IMR-90 (cell line): ENCODE measurements around the gene SELENOS. TPM values are rescaled to one million over a fixed set of nuclear protein-coding genes. Genes with fewer than 3 reads are reported as not detected.

Experiments
- ATAC-seq: fragments of 200-7000 bp; cut with Tn5 transposase; 2 replicates; pipeline ENCODE4 v1.9.1; 2020; ENCODE audit warnings: low read depth, mild to moderate bottlenecking, moderate library complexity
- BruUV-seq: library from RNA; stranded (reverse); fragments of 400-500 nt; replicated peaks from 2 replicates; lab custom pipeline; 2021; lab: Mats Ljungman, UMichigan
- CTCF ChIA-PET: fragments of 300-600 bp; formaldehyde crosslinking; extraction: SDS; loops from one replicate; lab custom pipeline; 2021; ENCODE audit warnings: antibody characterized with exemption; lab: Yijun Ruan, JAX
- POLR2A ChIA-PET: fragments of 300-600 bp; sonication (Branson Sonifier 250); formaldehyde crosslinking; loops from one replicate; lab custom pipeline; 2022; ENCODE audit warnings: antibody characterized with exemption; ENCODE audit not compliant: unreplicated experiment; lab: Charles Lee
- DNase-seq: peaks from one replicate; pipeline ENCODE4 v3.0.0; 2013
- H2AFZ ChIP-seq: replicated peaks from 2 replicates; pipeline ENCODE3; 2013; ENCODE audit warnings: low read length, mild to moderate bottlenecking; ENCODE audit not compliant: poor library complexity
- H2AK5ac ChIP-seq: 2 replicates; pipeline ENCODE4 v1.6.1; 2013; ENCODE audit warnings: low read depth, low read length, inconsistent platforms
- H2AK9ac ChIP-seq: replicated peaks from 2 replicates; pipeline ENCODE3; 2013; ENCODE audit warnings: mild to moderate bottlenecking, low read depth, low read length, moderate library complexity; ENCODE audit not compliant: poor library complexity
- H2BK120ac ChIP-seq: 2 replicates; pipeline ENCODE4 v1.6.1; 2013; ENCODE audit warnings: low read depth, low read length, inconsistent platforms
- H2BK15ac ChIP-seq: 3 replicates; pipeline ENCODE4 v1.6.1; 2013; ENCODE audit warnings: low read depth, low read length, inconsistent platforms
- H2BK20ac ChIP-seq: 2 replicates; pipeline ENCODE4 v1.6.1; 2013; ENCODE audit warnings: low read depth, mild to moderate bottlenecking, inconsistent platforms, low read length, moderate library complexity
- H2BK5ac ChIP-seq: 2 replicates; pipeline ENCODE4 v1.6.1; 2013; ENCODE audit warnings: mild to moderate bottlenecking, low read depth, low read length, inconsistent platforms; ENCODE audit not compliant: poor library complexity, severe bottlenecking
- H3K14ac ChIP-seq: replicated peaks from 2 replicates; pipeline ENCODE4 v1.6.1; 2013; ENCODE audit warnings: low read depth, low read length, inconsistent platforms
- H3K18ac ChIP-seq: 2 replicates; pipeline ENCODE4 v1.6.1; 2013; ENCODE audit warnings: low read depth, low read length, control low read depth
- H3K23ac ChIP-seq: 2 replicates; pipeline ENCODE4 v1.6.1; 2013; ENCODE audit warnings: low read depth, low read length, inconsistent platforms
- H3K27ac ChIP-seq: 2 replicates; pipeline ENCODE4 v1.5.1; 2013; ENCODE audit warnings: mild to moderate bottlenecking, control low read depth, low read length; ENCODE audit not compliant: insufficient read depth
- H3K27me3 ChIP-seq: 2 replicates; pipeline ENCODE4 v1.6.1; 2013; ENCODE audit warnings: low read length; ENCODE audit not compliant: control insufficient read depth, insufficient read depth
- H3K36me3 ChIP-seq: 2 replicates; pipeline ENCODE4 v1.6.1; 2013; ENCODE audit warnings: low read length, mixed read lengths; ENCODE audit not compliant: control insufficient read depth, insufficient read depth
- H3K4ac ChIP-seq: 2 replicates; pipeline ENCODE4 v1.6.1; 2013; ENCODE audit warnings: low read depth, low read length, inconsistent platforms
- H3K4me1 ChIP-seq: 2 replicates; pipeline ENCODE4 v1.6.1; 2013; ENCODE audit warnings: low read length, mixed read lengths; ENCODE audit not compliant: control insufficient read depth, insufficient read depth
- H3K4me2 ChIP-seq: 2 replicates; pipeline ENCODE4 v1.6.1; 2013; ENCODE audit warnings: low read depth, mild to moderate bottlenecking, control low read depth, low read length, moderate library complexity
- H3K4me3 ChIP-seq: 2 replicates; pipeline ENCODE4 v1.5.1; 2013; ENCODE audit warnings: low read depth, mild to moderate bottlenecking, control low read depth, low read length, moderate library complexity; ENCODE audit not compliant: insufficient read depth
- H3K56ac ChIP-seq: 2 replicates; pipeline ENCODE4 v1.6.1; 2013; ENCODE audit warnings: low read length, inconsistent platforms; ENCODE audit not compliant: insufficient read depth; ENCODE audit errors: extremely low read depth
- H3K79me1 ChIP-seq, 2 experiments: 2 replicates each; pipeline ENCODE4 v1.6.1; 2013; ENCODE audit warnings: low read length in 2 of 2, inconsistent platforms in 1 of 2, low read depth in 1 of 2
- H3K9ac ChIP-seq: 2 replicates; pipeline ENCODE4 v1.6.1; 2013; ENCODE audit warnings: low read depth, low read length, control low read depth
- H3K9me1 ChIP-seq: 2 replicates; pipeline ENCODE4 v1.6.1; 2013; ENCODE audit warnings: low read length, inconsistent platforms; ENCODE audit not compliant: insufficient read depth
- H3K9me3 ChIP-seq: 2 replicates; pipeline ENCODE4 v1.6.1; 2013; ENCODE audit warnings: low read length; ENCODE audit not compliant: control insufficient read depth, insufficient read depth
- H4K20me1 ChIP-seq: 2 replicates; pipeline ENCODE4 v1.6.1; 2013; ENCODE audit warnings: low read length, inconsistent platforms; ENCODE audit not compliant: insufficient read depth
- H4K5ac ChIP-seq: 2 replicates; pipeline ENCODE4 v1.6.1; 2013; ENCODE audit warnings: mild to moderate bottlenecking, low read depth, low read length, control low read depth
- H4K8ac ChIP-seq, 2 experiments: 2 replicates each; pipeline ENCODE4 v1.6.1; 2013; ENCODE audit warnings: low read depth in 2 of 2, low read length in 2 of 2, control low read depth in 1 of 2, inconsistent platforms in 1 of 2
- H4K91ac ChIP-seq: 2 replicates; pipeline ENCODE4 v1.6.1; 2013; ENCODE audit warnings: low read depth, low read length, inconsistent platforms; ENCODE audit not compliant: insufficient read depth
- MAZ ChIP-seq: IDR thresholded peaks from 2 replicates; pipeline ENCODE4 v1.6.1; 2012; ENCODE audit warnings: low read depth, mild to moderate bottlenecking, low read length, improper control_type of control experiment, moderate library complexity, borderline replicate concordance
- POLR2A ChIP-seq: IDR thresholded peaks from 2 replicates; pipeline ENCODE4 v1.6.1; 2012; ENCODE audit warnings: mild to moderate bottlenecking, low read depth, low read length
- RCOR1 ChIP-seq: IDR thresholded peaks from 2 replicates; pipeline ENCODE4 v1.6.1; 2012; ENCODE audit warnings: mild to moderate bottlenecking, low read length, improper control_type of control experiment; ENCODE audit not compliant: insufficient replicate concordance
- WGBS, 2 experiments: methylation state at CpG; one replicate each; pipeline versions ENCODE4 v1.1.5 to v1.1.7; 2013; ENCODE audit warnings: missing lambda C conversion rate in 2 of 2; ENCODE audit not compliant: insufficient read length in 1 of 2; ENCODE audit errors: extremely low coverage in 2 of 2; 5-methylcytosine and 5-hydroxymethylcytosine counted together
- dilution Hi-C: fragments of 300-500 bp; cut with HindIII; formaldehyde crosslinking; loops from one replicate; pipeline ENCODE4 v1.14.3; 2018; ENCODE audit warnings: low sequenced_read_pairs; ENCODE audit not compliant: unreplicated experiment
- in situ Hi-C: fragments of 300-500 bp; cut with MboI; formaldehyde crosslinking; loops from 3 replicates; pipeline ENCODE4 v1.14.3; 2019; ENCODE audit warnings: low sequenced_read_pairs, inconsistent platforms, mixed read lengths
- intact Hi-C: fragments of 100-400 bp; cut with micrococcal nuclease; formaldehyde crosslinking; loops from 2 replicates; pipeline ENCODE4 v1.10.0; 2022
- polyA plus RNA-seq, 3 experiments: library from polyadenylated mRNA; depleted of rRNA; stranded (reverse); fragments of >200 nt; gene quantifications; 2 replicates each; pipeline ENCODE4 v1.2.3, GENCODE V29; 2012; ENCODE audit warnings: low replicate concordance in 1 of 3
- total RNA-seq: library from RNA; depleted of rRNA; stranded (reverse); fragments of >200 nt; gene quantifications from 2 replicates; pipeline ENCODE4 v1.2.3, GENCODE V29; 2012

SELENOS gene
- total and polyA plus RNA-seq, 2 of the 4 experiments (the other 2 are of a cell fraction) = 39.8 to 77.1 TPM

DNA sequence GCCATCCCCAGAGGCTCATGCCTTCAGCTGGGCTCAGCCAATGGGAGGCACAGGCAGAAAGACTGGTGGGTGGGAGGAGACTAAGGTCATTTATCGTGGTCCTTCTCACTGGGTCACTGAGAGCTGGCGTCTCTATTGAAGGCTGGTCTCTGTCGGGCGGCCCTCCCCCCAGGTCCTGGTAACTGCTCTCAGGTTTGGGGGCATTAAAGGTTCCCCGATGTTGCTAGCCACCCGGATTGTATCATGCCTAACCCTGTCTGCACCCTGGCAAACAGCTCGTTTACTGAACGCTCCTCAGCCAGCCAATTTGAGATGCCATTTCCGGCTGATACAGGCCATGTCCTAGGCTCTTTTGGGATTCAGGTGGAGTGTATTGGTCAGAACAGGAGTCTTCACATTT lies 10.5 kb downstream of the SELENOS start:
- intact Hi-C loops = no loop called here
- Histone ChIP-seq H3K4me2 (no peak overlapping the region), H3K4me1 (peaks cover 10% of the 10 kb centered on the region), H3K4ac (no peak overlapping the region), H2BK5ac (peak overlapping the region; percentile 3), H2AK5ac (peak overlapping the region; percentile 45; the same call in 1 of the 2 replicates), H3K27me3 (no peaks in the 10 kb centered on the region), H3K27ac (peak overlapping the region; percentile 6; the same call in 1 of the 2 replicates), H4K8ac (peak overlapping the region in 1 of 2 experiments; percentile 55; a peak in 1 of 4 replicates), H3K9me1 (peaks cover 23% of the 10 kb centered on the region), H3K79me1 (peaks cover 1 to 11% of the 10 kb centered on the region in 2 experiments; a peak in 1 of 4 replicates), H4K20me1 (peaks cover 9% of the 10 kb centered on the region; the same call in 1 of the 2 replicates), H3K9me3 (no peaks in the 10 kb centered on the region), H3K4me3 (no peak overlapping the region), H4K91ac (no peak overlapping the region), H3K23ac (peak overlapping the region; percentile 46; the same call in 1 of the 2 replicates), H2AFZ (peak overlapping the region; percentile 38), H3K18ac (no peak overlapping the region), H3K36me3 (peaks cover 26% of the 10 kb centered on the region), H2BK120ac (no peak overlapping the region), H2BK15ac (peak overlapping the region; percentile 20; the same call in 1 of the 3 replicates), H4K5ac (peak overlapping the region; percentile 12; the same call in 1 of the 2 replicates), H3K14ac (no peak overlapping the region), H2BK20ac (no peak overlapping the region), H3K56ac (no peak overlapping the region), H2AK9ac (no peak overlapping the region), H3K9ac (no peak overlapping the region)
- DNase-seq (no peak), ATAC-seq (no peak)
- 81% methylated on average over 6 of the region's 9 CpGs; no CpG with 5 or more reads in 1 of the 2 experiments for WGBS, 2 experiments
- CTCF ChIA-PET = interaction anchor here (0.6 to 1.7 kb wide), 3 partner anchors 10 to 257 kb away, joined by 3 to 7 read pairs (median 4); no protein-coding TSS in a partner anchor
- in situ Hi-C loops = loop anchor here (10.0 to 25.0 kb wide), 3 partner anchors 354 to 632 kb away; partner anchors contain the start of gene LRRK1
- TF ChIP-seq MAZ (no peak), POLR2A (peak; percentile 9; the same call in 1 of the 2 replicates), RCOR1 (no peak)
- BruUV-seq = no TSS peak
- POLR2A ChIA-PET = no interaction called here
- dilution Hi-C loops = no loop called here
